ENCODE results near the gene CCL24.

CCL24 gene

DNA sequence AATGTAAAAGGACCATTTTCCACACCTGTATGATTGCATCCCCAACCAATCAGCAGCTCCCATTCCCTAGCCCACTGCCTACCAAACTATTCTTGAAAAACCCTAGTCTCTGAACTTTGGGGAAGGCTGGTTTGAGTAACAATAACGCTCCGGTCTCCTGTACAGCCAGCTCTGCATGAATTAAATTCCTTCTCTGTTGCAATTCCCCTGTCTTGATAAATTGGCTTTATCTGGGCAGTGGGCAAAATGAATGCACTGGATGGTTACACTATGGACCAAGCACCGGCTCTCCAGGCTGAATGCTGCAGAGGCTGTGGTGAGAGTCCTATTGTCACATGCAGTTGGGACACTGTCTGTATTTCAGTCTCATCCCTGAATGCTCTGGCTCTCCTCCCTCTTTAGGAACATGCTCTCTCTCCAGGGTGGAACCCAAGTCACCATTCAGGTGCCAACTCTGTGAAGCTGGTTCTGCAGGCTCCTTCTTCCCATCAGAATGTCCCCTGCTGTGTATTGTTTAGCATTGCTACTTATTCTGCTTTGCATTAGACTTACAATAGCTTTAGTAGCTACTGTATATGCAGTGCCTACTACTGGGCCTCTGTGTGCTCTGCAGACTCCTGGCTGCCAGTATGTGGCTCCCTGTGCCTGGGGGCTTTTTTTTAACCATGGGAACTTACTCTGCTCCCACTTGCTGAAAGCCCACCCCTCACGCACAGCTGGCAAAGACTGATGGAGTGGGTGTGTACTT, 6.9 kb downstream of the CCL24 start:
- no peak for TF ChIP-seq EZH2phosphoT487 (IDR thresholded peaks at IDR 0.05; ENCODE audit: borderline replicate concordance)
- TF ChIP-seq, protein P1, sequence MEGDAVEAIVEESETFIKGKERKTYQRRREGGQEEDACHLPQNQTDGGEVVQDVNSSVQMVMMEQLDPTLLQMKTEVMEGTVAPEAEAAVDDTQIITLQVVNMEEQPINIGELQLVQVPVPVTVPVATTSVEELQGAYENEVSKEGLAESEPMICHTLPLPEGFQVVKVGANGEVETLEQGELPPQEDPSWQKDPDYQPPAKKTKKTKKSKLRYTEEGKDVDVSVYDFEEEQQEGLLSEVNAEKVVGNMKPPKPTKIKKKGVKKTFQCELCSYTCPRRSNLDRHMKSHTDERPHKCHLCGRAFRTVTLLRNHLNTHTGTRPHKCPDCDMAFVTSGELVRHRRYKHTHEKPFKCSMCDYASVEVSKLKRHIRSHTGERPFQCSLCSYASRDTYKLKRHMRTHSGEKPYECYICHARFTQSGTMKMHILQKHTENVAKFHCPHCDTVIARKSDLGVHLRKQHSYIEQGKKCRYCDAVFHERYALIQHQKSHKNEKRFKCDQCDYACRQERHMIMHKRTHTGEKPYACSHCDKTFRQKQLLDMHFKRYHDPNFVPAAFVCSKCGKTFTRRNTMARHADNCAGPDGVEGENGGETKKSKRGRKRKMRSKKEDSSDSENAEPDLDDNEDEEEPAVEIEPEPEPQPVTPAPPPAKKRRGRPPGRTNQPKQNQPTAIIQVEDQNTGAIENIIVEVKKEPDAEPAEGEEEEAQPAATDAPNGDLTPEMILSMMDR (conservative IDR thresholded peaks at IDR 0.05; ENCODE audit: low read length), result no peak

DNA sequence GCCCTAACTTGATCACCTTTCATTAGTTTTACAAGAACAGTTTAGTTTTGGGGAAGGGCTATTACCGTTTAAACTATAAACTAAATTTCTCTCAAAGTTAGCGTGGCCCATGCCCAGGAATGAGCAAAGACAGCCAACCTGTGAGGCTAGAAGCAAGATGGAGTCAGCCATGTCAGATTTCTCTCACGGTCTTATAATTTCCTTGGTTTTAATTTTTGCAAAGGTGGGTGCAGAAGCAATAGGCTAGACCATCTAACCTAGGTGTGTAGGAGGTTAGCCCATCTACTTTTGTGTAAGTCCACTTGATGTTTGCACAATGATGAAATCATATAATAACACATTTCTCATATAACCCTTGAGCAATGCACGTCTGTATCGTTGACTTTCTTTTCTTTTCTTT, 8.9 kb downstream of the CCL24 start:
- Histone ChIP-seq H3K27me3 (ENCODE audit: insufficient read depth, low read length, poor library complexity, severe bottlenecking) (no peaks in the 10 kb centered on the region), H4K20me1 (ENCODE audit: insufficient read depth, low read length, poor library complexity, severe bottlenecking) (no peaks in the 10 kb centered on the region), H3K36me3 (ENCODE audit: insufficient read depth, low read length) (no peaks in the 10 kb centered on the region), H3K4me1 (ENCODE audit: insufficient read depth, low read length, poor library complexity, severe bottlenecking) (no peaks in the 10 kb centered on the region), H3K9me2 (replicated peaks; ENCODE audit: low read depth, low read length) (no peaks in the 10 kb centered on the region), H3K79me2 (ENCODE audit: insufficient read depth, low read length) (no peaks in the 10 kb centered on the region), H2AFZ (ENCODE audit: low read length) (no peak overlapping the region), H3F3A (ENCODE audit: low read depth) (no peaks in the 10 kb centered on the region), H3K9ac (ENCODE audit: low read depth, low read length, poor library complexity, severe bottlenecking) (no peak overlapping the region), H3K4me2 (ENCODE audit: low read depth, low read length, poor library complexity, severe bottlenecking) (no peak overlapping the region), H3K9me3 (ENCODE audit: insufficient read depth, low read depth, low read length) (peaks cover 8% of the 10 kb centered on the region), H3K4me3 (ENCODE audit: low read length, poor library complexity, severe bottlenecking) (no peak overlapping the region)
- no peak for TF ChIP-seq EZH2phosphoT487 (IDR thresholded peaks at IDR 0.05; ENCODE audit: borderline replicate concordance)
- TF ChIP-seq, protein P1 (conservative IDR thresholded peaks at IDR 0.05; ENCODE audit: low read length), result no peak

More for the DNA sequence above, 6.9 kb downstream of the CCL24 start:
- Histone ChIP-seq H3K9me3 (ENCODE audit: insufficient read depth, low read depth, low read length) (peaks cover 8% of the 10 kb centered on the region), H4K20me1 (ENCODE audit: insufficient read depth, low read length, poor library complexity, severe bottlenecking) (no peaks in the 10 kb centered on the region), H2AFZ (ENCODE audit: low read length) (no peak overlapping the region), H3F3A (ENCODE audit: low read depth) (no peaks in the 10 kb centered on the region), H3K36me3 (ENCODE audit: insufficient read depth, low read length) (no peaks in the 10 kb centered on the region), H3K27me3 (ENCODE audit: insufficient read depth, low read length, poor library complexity, severe bottlenecking) (no peaks in the 10 kb centered on the region), H3K4me1 (ENCODE audit: insufficient read depth, low read length, poor library complexity, severe bottlenecking) (no peaks in the 10 kb centered on the region), H3K4me3 (ENCODE audit: low read length, poor library complexity, severe bottlenecking) (no peak overlapping the region), H3K9ac (ENCODE audit: low read depth, low read length, poor library complexity, severe bottlenecking) (no peak overlapping the region), H3K79me2 (ENCODE audit: insufficient read depth, low read length) (no peaks in the 10 kb centered on the region), H3K4me2 (ENCODE audit: low read depth, low read length, poor library complexity, severe bottlenecking) (no peak overlapping the region), H3K9me2 (replicated peaks; ENCODE audit: low read depth, low read length) (no peaks in the 10 kb centered on the region)

DNA sequence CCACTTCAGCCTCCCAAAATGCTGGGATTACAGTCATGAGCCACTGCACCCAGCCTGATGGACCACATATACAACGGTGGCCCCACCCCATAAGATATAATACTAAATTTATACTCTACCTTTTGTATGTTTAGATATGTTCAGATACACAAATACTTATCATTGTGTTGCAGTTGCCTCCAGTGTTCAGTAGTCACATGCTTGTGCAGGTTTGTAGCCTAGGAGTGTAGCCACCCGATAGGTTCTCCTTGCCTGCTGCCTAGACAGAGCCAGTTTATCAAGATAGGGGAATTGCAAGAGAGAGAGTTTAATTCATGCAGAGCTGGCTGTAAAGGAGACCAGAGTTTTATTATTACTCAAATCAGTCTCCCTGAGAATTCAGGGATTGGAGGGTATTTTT, 9.6 kb downstream of the CCL24 start:
- TF ChIP-seq, protein P1 (conservative IDR thresholded peaks at IDR 0.05; ENCODE audit: low read length), result no peak
- no peak for TF ChIP-seq EZH2phosphoT487 (IDR thresholded peaks at IDR 0.05; ENCODE audit: borderline replicate concordance)
- no peaks in the 10 kb centered on the region for H3F3A ChIP-seq (ENCODE audit: low read depth)

More for the DNA sequence above, 9.6 kb downstream of the CCL24 start:
- Histone ChIP-seq H2AFZ (ENCODE audit: low read length) (no peak overlapping the region), H3K9me2 (replicated peaks; ENCODE audit: low read depth, low read length) (no peaks in the 10 kb centered on the region), H3K4me1 (ENCODE audit: insufficient read depth, low read length, poor library complexity, severe bottlenecking) (no peaks in the 10 kb centered on the region), H3K9ac (ENCODE audit: low read depth, low read length, poor library complexity, severe bottlenecking) (no peak overlapping the region), H3K36me3 (ENCODE audit: insufficient read depth, low read length) (no peaks in the 10 kb centered on the region), H3K9me3 (ENCODE audit: insufficient read depth, low read depth, low read length) (peaks cover 8% of the 10 kb centered on the region), H3K79me2 (ENCODE audit: insufficient read depth, low read length) (no peaks in the 10 kb centered on the region), H3K4me2 (ENCODE audit: low read depth, low read length, poor library complexity, severe bottlenecking) (no peak overlapping the region), H4K20me1 (ENCODE audit: insufficient read depth, low read length, poor library complexity, severe bottlenecking) (no peaks in the 10 kb centered on the region), H3K27me3 (ENCODE audit: insufficient read depth, low read length, poor library complexity, severe bottlenecking) (no peaks in the 10 kb centered on the region), H3K4me3 (ENCODE audit: low read length, poor library complexity, severe bottlenecking) (no peak overlapping the region)

Data from Loucy (cell line).